Measurements from ENCODE around the gene SLC27A1. TPM values are rescaled to one million over a fixed set of nuclear protein-coding genes. Genes with fewer than 3 reads are reported as not detected.

SLC27A1 gene
- 2.5 to 3.0 TPM (median 2.5 TPM) in 5 replicates for total RNA-seq (2022; extraction: Qiagen RNA extraction)

GRCh38 chr19:17470068-17470841, at the start of gene SLC27A1:
Gene SLC27A1, plus strand, starts transcription at chr19:17470524. Its CDS starts 17 bp downstream, at chr19:17470541.

GRCh38 chr19:17448131-17448967, 22.0 kb upstream of the SLC27A1 start, which contains the start of gene TMEM221:
Gene TMEM221, minus strand, starts transcription at chr19:17448668. Its CDS starts 206 bp downstream, at chr19:17448462.

GRCh38 chr19:17460372-17461230, 9.7 kb upstream of the SLC27A1 start, which contains the start of gene NXNL1:
Gene NXNL1, minus strand, starts transcription at chr19:17460926. Its CDS starts 57 bp downstream, at chr19:17460869.

GRCh38 chr19:17555480-17555928, 85.2 kb downstream of the SLC27A1 start, which contains the start of gene COLGALT1:
Gene COLGALT1, plus strand, starts transcription at chr19:17555649. Its CDS starts 65 bp downstream, at chr19:17555714.

Other genes with a start within 250 kb of the SLC27A1 start
- 10.3 to 12.6 TPM (median 12.1 TPM) in 5 replicates for gene OCEL1, start 244.3 kb upstream of the SLC27A1 start, total RNA-seq (2022; extraction: Qiagen RNA extraction)
- 27.2 to 64.7 TPM (median 62.9 TPM) in 5 replicates for gene NR2F6, start 224.6 kb upstream of the SLC27A1 start, total RNA-seq (2022; extraction: Qiagen RNA extraction)
- gene USHBP1, start 205.8 kb upstream of the SLC27A1 start, total RNA-seq (2022; extraction: Qiagen RNA extraction), result not detected in 5 replicates
- gene BABAM1, start 203.1 kb upstream of the SLC27A1 start, total RNA-seq (2022; extraction: Qiagen RNA extraction), result 59.1 to 64.3 TPM (median 61.0 TPM) in 5 replicates
- 0.22 to 0.56 TPM (median 0.35 TPM) in 5 replicates for gene ANKLE1, start 188.6 kb upstream of the SLC27A1 start, total RNA-seq (2022; extraction: Qiagen RNA extraction)
- 1.9 to 3.5 TPM (median 2.8 TPM) in 5 replicates for gene ABHD8, start 167.1 kb upstream of the SLC27A1 start, total RNA-seq (2022; extraction: Qiagen RNA extraction)
- 56.1 to 87.4 TPM (median 83.9 TPM) in 5 replicates for gene MRPL34, start 164.7 kb upstream of the SLC27A1 start, total RNA-seq (2022; extraction: Qiagen RNA extraction)
- gene DDA1, start 161.0 kb upstream of the SLC27A1 start, total RNA-seq (2022; extraction: Qiagen RNA extraction), result 49.5 to 59.2 TPM (median 55.7 TPM) in 5 replicates
- 1.9 to 4.1 TPM (median 3.4 TPM) in 5 replicates for gene ANO8, start 135.7 kb upstream of the SLC27A1 start, total RNA-seq (2022; extraction: Qiagen RNA extraction)
- gene GTPBP3, start 133.0 kb upstream of the SLC27A1 start, total RNA-seq (2022; extraction: Qiagen RNA extraction), result 14.4 to 22.1 TPM (median 20.2 TPM) in 5 replicates
- not detected in 5 replicates for gene PLVAP, start 93.2 kb upstream of the SLC27A1 start, total RNA-seq (2022; extraction: Qiagen RNA extraction)
- not detected in 5 replicates for gene CCDC194, start 76.3 kb upstream of the SLC27A1 start, total RNA-seq (2022; extraction: Qiagen RNA extraction)
- 0.13 to 0.24 TPM in 2 of 5 replicates, not detected in the others for gene BST2, start 64.9 kb upstream of the SLC27A1 start, total RNA-seq (2022; extraction: Qiagen RNA extraction)
- 27.7 to 42.0 TPM (median 41.3 TPM) in 5 replicates for gene MVB12A, start 50.5 kb upstream of the SLC27A1 start, total RNA-seq (2022; extraction: Qiagen RNA extraction)
- gene TMEM221, start 21.9 kb upstream of the SLC27A1 start, total RNA-seq (2022; extraction: Qiagen RNA extraction), result 0.32 to 0.85 TPM (median 0.83 TPM) in 5 replicates
- not detected in 5 replicates for gene NXNL1, start 9.6 kb upstream of the SLC27A1 start, total RNA-seq (2022; extraction: Qiagen RNA extraction)
- 46.6 to 76.0 TPM (median 72.5 TPM) in 5 replicates for gene PGLS, start 41.1 kb downstream of the SLC27A1 start, total RNA-seq (2022; extraction: Qiagen RNA extraction)
- gene COLGALT1, start 85.1 kb downstream of the SLC27A1 start, total RNA-seq (2022; extraction: Qiagen RNA extraction), result 55.3 to 75.3 TPM (median 70.2 TPM) in 5 replicates
- 1.3 to 2.0 TPM (median 1.7 TPM) in 5 replicates for gene UNC13A, start 217.8 kb downstream of the SLC27A1 start, total RNA-seq (2022; extraction: Qiagen RNA extraction)
- 21.2 to 37.0 TPM (median 31.1 TPM) in 5 replicates for gene MAP1S, start 249.0 kb downstream of the SLC27A1 start, total RNA-seq (2022; extraction: Qiagen RNA extraction)